ENCODE measurements around the gene PEPD.

PEPD gene

DNA sequence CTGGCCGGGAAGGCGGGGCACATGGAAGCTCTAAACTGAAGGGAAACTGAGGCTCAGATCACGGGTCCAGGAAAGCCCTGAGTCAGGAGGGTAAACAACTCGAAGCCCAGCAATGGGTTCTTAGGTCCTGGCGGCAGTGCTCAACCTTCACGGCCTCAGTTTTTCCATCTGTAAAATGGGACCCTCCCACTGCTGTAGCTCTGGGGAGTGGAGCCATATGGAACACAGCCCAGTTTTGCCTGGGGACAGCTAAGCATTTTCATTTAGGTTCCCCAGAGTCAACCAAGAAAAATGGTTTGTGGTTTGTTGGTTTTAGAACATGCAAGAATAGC lies 117.7 kb downstream of the PEPD start:
- no peak for DNase-seq

DNA sequence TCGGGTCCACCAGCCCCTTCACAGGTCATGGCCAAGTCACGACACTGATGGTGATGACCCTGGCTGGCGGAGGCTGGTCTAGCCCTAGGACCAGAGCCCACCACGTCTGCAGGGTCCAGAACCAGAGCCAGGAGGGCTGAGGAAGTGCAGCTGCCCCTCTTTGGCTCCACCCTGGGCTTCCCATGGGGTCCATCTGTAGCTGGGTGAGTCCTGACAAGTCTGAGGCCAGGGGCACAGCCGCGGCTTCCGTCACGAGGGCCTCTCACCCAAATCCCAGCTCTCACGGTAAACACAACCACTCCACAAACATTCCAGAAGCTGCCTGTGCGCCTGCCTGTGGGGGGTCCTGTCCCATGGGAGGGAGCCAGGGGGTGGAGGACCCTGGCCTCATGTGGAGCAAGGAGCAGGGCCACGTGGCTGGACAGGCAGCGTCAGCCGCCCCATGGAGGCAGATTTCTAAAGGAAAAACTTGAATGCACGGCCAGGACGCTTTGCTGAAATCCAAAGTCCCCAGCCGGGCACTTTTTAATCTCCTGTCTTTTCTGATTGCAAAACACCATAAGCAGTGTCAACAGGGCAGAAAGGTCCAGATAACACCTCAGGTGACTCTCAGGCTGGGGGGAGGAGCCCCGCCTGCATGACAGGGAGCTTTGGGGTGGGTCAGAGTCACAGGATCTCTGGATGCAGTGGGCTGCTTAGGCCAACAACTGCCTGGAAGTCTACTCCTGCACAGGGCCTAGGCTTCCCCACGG lies 118.2 kb downstream of the PEPD start:
- DNase-seq = no peak

DNA sequence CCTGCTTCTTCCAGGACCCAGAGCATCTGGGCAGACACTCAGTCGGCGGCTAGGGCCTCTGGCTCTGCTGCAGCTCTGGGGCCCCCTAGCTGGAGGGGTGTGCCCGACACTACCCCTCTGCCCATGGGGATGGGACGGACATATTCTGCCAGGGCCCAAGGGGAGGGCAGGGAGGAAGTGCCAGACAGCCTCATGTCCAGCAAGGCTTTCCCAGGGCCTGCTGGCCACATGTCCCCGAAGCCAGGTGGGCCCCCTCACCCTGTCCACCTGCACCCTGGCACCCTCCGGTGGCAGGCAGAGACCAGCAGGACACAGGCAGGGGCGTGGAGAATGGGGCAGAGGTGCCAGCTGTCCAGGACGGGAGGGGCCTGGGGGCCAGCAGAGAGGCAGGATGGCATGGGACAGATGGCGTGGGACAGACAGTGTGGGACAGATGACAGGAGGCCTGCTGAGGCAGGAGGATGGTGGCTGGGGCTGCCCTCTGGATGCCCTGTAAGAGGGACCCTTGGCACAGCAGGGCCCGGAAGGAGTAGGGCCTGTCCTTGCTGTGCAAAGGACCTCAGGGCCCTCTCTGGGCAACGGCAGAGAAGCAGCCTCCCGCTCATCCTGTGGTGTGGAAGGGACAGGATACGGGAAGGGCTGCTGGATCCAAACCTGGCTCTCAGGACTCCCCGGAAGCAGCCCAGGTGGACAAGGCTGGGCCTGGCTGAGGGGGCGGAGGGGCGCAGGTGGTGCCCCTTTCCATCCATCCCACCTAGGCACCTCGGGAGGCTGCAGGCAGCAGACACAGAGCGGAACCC lies 119.0 kb downstream of the PEPD start:
- DNase-seq = no peak

DNA sequence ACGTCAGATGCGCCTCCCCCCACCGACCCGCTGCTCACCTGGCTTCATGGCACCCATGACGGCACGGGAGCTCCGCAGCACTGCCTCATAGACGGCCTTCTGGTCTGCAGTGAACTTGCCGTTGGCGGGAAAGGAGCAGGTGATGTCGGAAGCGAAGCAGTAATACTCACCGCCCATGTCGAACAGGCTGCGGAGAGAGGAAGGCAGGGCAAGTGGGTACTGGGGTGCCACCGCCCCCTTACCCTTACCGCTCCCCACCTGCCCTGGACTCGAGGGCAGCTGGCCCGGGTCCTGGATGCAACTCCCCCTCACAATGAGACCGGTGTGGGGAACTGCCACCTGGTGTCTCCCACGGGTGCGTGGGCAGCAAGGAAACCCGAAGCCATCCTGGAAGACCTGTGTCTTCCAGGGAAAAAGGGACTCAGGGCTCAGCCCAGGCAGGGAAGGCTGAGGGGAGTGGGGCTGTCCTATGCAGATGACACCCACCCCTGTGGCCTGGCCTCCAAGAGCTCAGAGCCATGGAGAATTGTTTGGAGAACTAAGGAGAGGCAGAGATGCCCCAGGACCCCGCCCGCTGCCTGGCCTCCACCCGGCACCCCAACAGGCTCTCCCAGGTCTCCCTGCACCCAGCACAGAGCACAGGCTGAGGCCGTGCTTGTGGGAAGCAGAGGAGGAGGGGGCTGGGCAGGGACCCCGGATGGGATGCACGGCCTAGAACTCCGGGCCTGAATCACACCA lies 119.7 kb downstream of the PEPD start:
- no peak for DNase-seq

GRCh38 chr19:33400856-33401682 lies 120.5 kb downstream of the PEPD start:
- DNase-seq = no peak

DNA sequence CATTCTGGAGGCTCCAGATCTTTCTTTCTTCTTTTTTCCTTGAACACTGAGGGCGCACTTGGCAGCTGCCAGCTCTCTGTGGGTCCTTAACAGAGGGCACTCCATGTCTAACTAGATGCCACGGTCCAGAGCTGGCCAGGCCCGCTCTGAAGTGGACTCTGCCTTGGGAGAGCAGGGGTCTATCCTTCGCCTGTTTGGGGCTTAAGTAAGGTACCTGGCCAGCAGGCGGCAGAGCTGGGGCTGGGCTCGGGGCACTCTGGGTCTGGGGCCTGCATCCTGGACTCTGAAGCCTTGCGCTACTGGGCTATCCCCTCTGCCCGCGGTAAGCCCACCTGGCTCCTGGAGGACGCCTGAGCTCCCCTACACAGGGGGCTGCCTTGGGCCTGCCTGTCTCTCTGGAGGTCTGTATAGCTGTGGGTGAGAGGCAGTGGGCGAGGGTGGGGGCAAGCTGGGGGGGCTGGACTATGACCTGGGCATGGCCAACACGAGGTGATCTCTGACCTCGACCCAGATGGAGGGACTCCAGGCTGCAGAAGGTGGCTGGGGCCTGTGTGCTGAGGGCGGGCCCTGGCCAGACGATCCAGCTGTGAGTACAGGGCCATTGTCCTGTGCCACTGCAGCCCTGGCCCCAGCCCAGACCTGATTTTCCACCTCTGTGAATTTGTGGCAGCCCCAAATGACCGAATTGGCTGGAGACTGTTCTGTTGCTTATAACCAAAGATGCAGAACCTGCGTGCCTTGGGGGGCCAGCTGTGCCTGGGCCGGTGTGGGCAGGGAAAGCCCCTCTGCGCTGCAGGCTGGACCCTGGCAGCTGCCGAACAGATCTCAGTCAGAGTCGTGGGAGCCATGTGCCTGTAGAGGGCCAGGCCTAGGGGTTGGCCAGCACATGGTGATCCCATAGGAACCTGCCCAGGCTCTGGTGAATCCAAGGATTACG lies 121.6 kb downstream of the PEPD start:
- no peak for DNase-seq

DNA sequence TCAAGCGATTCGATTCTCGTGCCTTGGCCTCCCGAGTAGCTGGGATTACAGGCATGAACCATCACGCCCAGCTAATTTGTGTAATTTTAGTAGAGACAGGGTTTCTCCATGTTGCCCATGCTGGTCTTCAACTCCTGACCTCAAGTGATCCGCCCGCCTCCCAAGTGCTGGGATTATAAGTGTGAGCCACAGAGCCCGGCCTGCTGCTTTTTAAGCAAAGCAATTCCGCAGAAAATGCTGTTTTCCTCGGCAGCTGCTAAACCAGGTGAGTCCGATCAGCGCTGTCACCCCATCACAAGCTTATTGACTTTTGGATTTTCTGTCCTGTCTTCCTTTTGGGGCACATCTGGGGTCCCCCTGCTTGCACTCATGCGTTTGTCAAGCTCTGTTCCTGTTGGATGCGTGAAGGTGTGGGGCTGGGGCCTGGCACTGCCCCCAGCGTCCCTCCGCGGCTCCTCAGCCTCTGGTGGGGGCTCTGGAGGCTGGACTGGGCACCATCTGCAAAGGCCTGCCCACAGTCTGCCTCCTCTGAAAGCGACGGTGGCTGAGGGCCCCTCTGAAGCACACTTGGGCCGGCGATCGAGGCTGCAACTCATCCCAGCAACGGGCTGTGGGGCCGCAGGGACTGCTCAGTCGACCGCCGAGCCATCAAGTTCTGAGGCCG lies 122.4 kb downstream of the PEPD start:
- DNase-seq = no peak

DNA sequence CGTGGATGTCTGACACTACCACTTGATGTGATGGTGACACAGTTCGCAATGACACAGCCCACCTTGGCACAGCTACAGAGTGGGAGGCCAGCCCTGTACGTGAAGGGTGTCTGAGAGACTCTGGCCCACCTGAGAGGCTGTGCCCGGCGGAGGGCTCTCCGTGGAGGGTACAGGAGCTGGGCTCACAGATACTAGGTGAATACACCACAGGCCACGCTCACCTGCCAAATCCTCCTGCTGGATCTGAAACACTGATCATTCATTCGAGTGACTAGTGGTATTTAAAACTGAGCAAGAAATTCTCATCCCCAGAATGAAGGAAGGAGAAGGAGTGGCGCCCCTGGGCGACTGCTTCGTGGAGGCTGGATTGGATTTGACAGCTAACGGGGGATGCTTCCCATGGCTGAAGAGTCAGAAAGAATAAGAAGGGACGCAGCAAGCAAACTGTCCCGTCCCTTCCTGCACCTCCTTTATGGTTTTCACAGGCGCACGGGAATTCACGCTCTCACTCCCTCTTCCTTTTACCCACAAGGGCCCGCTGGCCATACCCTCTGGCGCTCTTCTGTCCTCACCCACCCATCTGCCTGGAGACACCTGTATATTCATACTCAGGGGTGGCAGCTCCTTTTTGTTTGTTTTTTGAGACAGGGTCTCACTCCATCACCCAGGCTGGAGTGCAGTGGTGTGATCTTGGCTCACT lies 123.1 kb downstream of the PEPD start:
- no peak for DNase-seq

DNA sequence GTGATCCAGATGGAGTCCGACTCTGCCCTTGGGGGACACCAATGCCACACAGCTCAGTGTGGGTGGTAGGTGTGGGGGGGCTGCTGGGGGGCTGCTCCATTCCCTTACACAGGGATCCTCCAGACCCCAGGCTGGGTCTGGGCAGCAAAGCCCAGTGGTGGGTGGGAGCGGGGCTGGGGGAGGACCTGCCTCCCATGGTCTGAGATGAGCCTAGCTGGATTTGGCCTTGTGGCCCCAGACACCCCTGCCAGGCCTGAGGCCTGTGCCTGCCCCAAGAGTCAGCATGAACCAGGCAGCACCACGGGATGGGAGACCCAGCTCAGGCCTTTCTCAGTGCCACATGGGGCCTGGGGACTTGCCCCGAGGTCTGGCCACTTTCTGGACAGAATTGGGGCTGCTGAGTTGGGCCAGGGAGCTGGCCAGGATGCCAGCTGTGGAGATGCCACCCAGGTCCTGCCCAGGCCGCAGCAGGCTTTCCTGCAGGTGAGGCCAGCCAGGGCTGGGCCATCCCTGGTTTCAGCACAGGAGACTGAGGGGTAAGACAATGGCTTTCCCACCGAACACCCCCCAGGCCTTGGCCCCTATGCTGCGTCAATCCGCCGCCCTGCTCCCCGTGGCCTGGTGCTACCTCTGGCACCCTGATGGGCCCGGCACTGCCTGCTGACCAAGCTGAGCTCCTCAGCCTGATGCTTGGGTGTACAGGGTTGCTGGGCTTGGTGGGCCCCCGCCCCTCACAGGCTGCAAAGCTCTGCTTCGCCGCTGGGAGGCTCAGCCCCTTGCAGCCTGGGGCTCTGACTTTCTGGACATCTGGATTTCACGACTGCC lies 123.8 kb downstream of the PEPD start:
- DNase-seq = no peak

DNA sequence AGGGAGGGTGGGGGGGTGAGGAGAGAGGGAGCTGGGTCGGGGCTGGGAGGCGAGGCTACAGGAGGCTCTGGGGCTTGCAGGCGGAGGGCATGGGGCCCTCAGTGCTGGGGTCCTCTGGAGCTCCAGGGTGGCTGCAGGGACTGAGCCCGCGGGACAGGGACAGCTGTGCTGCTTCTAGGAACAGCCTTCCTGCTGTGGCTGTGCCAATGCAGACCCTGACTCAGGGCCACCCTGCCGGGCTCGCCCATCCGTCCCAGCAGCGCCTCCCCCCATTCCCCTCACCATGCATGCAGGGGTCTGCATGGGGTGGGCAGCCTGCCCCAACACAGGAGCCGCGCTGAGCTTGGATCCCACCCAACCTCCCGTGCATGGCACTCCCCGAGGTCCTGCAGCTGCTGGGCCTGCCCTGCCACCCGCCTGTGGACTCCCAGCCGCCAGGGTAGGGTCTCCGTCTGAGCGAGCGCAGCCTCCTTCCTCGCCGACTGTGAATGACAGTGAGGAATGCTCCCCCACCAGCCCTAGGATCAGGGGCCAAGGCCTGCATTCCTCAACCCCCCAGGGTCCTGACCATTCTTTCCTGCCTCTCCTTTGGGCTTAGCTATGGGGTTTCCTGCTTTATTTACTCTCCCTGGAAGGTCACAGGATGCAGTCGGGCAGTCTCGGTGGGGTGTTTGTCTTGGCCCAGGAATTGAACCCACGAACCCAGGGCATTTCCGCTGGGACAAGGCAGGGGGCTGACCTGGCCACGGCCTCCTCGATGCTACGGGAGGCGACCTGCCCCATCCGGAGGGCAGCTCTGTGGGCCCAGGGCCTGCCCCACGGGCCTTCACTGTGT lies 124.7 kb downstream of the PEPD start:
- no peak for DNase-seq

- DNase-seq = no peak
Observed at GRCh38 chr19:33395561-33396550, 125.7 kb downstream of the PEPD start.

- DNase-seq = no peak
Observed at GRCh38 chr19:33394723-33395560, 126.6 kb downstream of the PEPD start.

DNA sequence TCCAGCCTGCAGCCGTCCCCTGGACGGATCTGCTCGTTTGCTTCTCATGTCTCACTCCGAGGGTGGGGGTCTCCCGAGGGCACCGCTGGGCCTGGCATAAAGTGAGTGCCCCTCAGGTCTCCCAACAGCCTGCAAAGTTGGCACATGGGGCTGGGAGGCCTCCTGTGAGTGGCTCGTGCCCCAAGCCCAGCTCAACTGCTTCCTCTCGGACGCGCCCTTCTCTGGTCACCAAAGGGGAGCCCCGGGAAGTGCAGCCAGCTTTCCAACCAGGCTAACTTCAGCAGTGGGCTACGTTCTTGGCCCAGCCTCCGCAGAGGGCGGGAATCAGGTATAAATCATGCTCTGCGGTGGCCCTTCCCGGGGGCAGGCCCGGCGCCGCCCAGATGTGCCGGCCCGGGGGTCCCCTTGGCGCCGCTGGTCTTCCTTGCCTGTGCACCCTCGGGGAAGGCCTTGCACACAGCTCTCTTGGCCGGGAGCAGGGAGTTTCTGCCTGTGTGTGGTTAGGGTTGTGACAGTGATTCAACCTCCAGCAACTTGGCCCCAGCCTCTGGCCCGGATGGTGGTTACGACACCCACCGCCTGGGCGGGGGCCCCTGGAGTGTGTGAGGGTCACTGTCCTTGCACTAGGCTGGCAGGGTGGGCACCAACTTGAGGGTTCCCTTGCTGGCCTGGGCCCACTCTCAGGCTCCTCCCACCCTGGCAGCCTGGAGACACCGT lies 127.4 kb downstream of the PEPD start:
- DNase-seq = no peak

GRCh38 chr19:33393286-33394005 lies 128.1 kb downstream of the PEPD start:
- no peak for DNase-seq
